GM18870 (cell line): Measurements from ENCODE around the gene WDPCP.
"Not testable (repeated sequence)": the region's sequence is repeated elsewhere in the genome, so short reads cannot be mapped to it uniquely, and the experiment has no call there.

ENCODE experiments used
- ATAC-seq: cut with Tn5 transposase; IDR thresholded peaks from one replicate; pipeline ENCODE4 v1.9.1; 2021; ENCODE audit warnings: moderate library complexity; ENCODE audit not compliant: unreplicated experiment

WDPCP gene

GRCh38 chr2:63469313-63469712, 119.0 kb downstream of the WDPCP start:
- not testable (repeated sequence) for ATAC-seq

DNA sequence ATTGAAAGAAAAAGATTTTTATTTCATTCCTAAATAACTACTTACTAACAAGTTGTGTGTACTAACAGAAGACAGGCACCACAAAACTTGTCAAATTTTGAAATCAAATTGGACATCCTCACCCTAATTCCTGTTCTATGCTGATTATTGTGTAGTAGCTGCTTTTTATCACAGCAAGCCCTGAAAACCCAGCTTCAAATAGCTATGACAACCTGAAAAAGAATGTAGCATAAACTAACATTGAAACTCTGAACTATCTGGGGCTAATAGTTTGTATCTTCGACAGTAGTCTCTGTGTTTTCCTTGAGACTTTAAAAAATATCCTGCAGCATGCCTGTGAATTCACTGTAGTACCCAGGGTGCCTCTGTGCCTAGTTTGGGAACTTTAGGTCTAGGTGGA, 122.6 kb downstream of the WDPCP start:
- no peak for ATAC-seq

DNA sequence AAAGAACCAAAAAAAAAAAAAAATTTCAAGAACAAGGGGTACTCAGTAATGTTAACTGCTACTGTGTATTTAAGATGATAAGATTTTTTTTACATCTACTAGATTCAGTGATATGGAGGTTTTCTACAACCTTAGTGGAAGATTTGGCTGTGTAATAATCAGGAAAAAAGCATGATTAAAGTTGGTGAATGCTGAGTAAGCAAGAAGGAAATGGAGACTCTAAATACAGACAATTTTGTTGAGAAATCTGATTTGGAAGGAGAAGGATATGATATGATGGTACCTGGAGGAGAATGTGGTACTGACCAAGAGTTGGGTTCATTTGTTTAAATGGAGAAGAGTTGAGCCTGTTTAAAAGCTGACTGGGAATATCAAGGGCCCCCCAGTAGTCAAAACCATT, 125.1 kb downstream of the WDPCP start:
- no peak for ATAC-seq

- no peak for ATAC-seq
Measured at GRCh38 chr2:63446658-63447057, 141.6 kb downstream of the WDPCP start.

DNA sequence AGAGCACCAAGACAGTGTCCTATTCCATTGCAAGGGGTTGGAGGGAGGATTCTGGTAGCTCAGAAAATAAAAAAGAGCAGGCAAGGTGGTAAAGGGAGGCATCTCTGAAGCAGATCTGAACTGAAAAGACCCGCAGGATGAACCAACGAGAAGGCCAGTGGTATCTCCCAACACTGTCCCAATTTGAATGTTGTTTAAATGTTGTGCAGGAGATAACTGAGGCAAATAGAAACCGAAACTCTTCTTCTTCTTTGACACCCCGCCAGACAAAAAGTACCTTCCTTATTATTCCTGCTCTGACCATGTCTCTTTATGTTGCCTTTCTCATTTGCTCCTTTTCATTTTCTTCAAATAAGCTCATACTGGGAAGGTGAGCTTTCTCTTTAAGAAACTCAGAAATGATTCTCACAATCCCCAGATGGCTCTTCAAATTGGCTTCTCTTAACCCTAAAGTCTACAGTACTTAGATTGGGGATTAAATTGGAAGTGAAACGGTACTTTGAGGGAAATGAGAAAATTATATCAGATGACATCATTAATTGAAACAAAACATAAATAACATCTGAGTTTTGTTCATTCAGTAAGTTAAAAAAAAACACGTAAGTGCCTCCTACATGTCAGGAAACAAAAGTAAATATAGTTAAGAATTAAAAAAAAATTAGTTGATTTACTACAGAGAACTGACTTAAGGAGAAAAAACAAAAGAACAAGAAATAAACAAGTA, 143.6 kb downstream of the WDPCP start:
- ATAC-seq = no peak

- no peak for ATAC-seq
Measured at GRCh38 chr2:63440612-63441011, 147.7 kb downstream of the WDPCP start.

DNA sequence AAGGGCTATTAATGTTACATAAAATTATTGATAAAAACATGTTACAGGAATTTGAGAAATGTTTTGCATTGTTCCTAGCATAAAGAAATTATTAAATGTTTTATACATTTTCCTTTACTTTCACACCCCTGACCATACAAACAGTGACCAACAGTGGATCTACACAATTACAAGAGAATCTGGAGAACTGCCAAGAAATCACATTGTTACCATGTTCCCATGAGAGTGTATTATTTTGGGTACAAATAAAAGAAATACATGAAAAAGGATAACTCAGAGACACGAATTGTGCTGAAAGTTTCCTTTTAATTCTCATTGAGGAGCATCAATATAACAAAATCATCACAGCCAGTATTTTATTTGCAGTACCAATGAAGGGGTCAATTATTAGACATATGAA, 150.1 kb downstream of the WDPCP start:
- no peak for ATAC-seq

- ATAC-seq = no peak
Measured at GRCh38 chr2:63436488-63436887, 151.8 kb downstream of the WDPCP start.

DNA sequence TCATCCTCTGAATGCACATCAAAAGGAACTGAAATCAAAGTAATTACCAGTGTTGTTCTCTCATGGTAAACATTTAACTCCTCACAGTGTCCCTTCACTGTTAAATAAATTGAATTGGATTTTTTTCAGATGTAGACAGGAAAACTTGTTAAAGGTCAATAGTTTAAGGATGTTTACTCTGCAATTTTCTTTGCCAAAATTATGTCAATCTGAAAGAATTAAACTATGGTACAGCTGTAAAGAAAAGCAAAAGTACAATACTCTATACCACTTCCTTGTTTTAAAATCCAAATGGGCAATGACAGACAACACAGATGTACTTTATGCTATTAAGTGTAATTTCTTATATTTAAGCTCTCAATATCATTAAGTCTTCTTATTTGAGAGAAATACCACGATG, 153.2 kb downstream of the WDPCP start:
- no peak for ATAC-seq

DNA sequence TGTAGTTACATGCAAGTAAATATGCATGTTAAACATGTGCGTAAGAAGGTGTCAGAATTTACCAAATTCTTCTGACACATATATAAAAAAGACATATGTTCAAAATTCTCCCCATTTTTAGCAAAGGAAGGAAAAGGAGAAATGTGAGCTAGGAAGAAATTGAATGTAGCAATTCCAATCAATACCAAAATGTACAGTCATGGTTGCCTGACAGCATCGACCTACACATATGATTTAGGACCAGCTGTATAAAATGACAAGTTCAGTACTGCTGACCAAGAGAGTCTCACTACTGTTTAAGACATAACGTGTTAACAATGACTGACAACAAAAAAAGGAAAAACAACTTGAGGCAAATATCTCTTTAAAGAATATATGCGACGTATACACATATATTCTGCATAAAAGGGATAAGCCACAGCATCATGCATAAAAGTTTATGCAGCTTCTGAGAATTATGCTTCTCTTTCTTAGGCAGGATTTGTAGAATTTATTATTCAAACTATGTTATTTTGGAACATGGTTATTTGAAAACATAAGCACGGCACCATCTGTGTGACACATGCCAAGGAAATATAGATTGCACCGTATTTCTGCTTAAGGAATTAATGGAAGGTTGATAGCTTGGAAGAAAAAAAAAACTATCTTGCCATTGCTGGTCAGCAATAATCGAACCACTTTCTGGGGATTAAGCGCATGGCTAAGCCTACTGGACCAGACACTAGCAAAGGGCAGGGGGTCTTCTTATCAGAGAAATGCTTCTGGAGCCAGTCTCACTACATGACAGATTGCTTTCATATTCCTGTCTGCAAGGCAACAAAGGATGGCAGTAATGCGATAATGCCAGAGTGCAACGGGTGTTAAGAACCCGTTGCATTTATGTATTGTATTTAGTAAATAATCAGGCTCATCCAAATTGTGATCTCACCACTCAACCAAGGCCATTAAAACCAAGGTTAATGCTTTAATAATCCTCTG, 154.0 kb downstream of the WDPCP start:
- no peak for ATAC-seq

GRCh38 chr2:63432373-63432772, 155.9 kb downstream of the WDPCP start:
- no peak for ATAC-seq

DNA sequence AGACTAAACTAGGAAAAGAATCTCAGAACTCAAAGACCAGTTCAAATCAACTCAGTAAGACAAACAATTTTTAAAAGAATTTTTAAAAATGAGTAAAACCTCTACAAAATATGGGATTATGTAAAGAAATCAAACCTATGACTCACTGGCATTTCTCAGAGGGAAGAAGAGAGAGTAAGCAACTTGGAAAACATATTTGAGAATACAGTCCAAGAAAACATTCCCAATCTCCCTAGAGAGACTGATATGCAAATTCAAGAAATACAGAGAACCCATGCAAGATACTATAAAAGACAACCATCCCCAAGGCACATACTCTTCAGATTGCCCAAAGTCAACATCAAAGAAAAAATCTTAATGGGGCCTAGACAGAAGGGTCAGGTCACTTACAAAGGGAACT, 162.7 kb downstream of the WDPCP start:
- no peak for ATAC-seq

DNA sequence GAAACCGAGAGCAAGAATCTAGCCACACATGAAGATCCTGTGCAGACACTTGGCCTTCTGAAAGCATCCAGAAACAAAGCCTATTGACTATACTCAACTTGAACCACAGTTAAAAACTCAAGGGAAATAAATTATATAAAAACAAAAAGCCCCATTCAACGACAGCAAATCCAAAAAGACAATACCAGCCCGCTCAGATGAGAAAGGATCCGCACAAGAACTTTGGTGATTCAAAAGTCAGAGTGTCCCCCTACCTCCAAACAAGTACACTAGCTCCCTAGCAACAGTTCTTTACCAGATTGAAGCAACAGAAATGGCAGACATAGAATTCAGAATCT, 163.2 kb downstream of the WDPCP start:
- peak; percentile 86 for ATAC-seq

GRCh38 chr2:63424329-63425078, 163.8 kb downstream of the WDPCP start:
- ATAC-seq = no peak

- no peak for ATAC-seq
Measured at GRCh38 chr2:63422556-63422955, 165.7 kb downstream of the WDPCP start.

GRCh38 chr2:63408530-63408929, 179.7 kb downstream of the WDPCP start:
- ATAC-seq = no peak

DNA sequence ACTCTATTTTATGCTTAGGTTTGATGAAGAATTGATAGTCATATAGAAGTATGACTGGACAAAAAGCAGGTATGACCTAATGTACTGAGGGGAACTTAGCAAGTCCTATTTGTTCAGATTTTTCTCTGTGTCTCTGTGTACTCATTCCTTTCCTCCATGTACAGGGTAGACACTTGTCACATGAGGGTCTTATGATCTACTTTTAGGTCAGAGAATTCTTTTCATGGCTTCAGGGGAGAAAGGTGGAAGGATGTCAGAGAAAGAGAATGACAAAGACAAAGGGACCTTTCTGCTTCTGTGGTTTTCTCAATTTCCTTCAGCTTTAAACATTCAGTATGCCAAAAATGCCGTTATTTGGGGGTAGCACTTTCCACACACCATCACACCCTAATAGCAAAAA, 181.6 kb downstream of the WDPCP start:
- no peak for ATAC-seq

- no peak for ATAC-seq
Measured at GRCh38 chr2:63403820-63404219, 184.5 kb downstream of the WDPCP start.

DNA sequence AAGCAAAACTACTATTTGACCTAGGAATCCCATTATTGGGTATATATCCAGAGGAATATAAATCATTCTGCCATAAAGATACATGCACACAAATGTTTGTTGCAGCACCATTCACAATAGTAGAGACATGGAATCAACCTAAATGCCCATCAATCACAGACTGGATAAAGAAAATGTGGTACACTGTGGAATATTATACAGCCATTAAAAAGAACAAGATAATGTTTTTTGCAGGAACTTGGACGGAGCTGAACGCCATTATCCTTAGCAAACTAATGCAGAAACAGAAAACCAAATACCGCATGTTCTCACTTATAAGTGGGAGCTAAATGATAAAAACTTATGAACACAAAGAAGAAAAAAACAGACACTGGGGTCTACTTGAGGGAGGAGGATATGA, 185.4 kb downstream of the WDPCP start:
- ATAC-seq = not testable (repeated sequence)

GRCh38 chr2:63399156-63399555, 189.1 kb downstream of the WDPCP start:
- ATAC-seq = no peak

- no peak for ATAC-seq
Measured at GRCh38 chr2:63379451-63379850, 208.8 kb downstream of the WDPCP start.

GRCh38 chr2:63378589-63378988, 209.7 kb downstream of the WDPCP start:
- no peak for ATAC-seq
